Measurements from ENCODE around the gene PRR5L.

PRR5L gene

GRCh38 chr11:36295926-36296325 lies at the start of gene PRR5L:
PRR5L (plus strand) TSS chr11:36296288; CDS start chr11:36401122, 104,834 bp downstream.
- no peak for DNase-seq

GRCh38 chr11:36247493-36247892 lies 48.6 kb upstream of the PRR5L start:
- DNase-seq, result no peak

GRCh38 chr11:36248436-36248835 lies 47.7 kb upstream of the PRR5L start:
- DNase-seq, result no peak

GRCh38 chr11:36249246-36249645 lies 46.8 kb upstream of the PRR5L start:
- DNase-seq, result no peak

- no peak for DNase-seq
Observed at GRCh38 chr11:36251823-36252222, 44.3 kb upstream of the PRR5L start.

- DNase-seq, result no peak
Observed at GRCh38 chr11:36253238-36253637, 42.9 kb upstream of the PRR5L start.

- no peak for DNase-seq
Observed at GRCh38 chr11:36254713-36255112, 41.4 kb upstream of the PRR5L start.

- DNase-seq, result no peak
Observed at GRCh38 chr11:36257351-36257750, 38.7 kb upstream of the PRR5L start.

- peak; percentile 14 for DNase-seq
Observed at GRCh38 chr11:36258730-36259360, 37.2 kb upstream of the PRR5L start.

GRCh38 chr11:36261094-36261493 lies 35.0 kb upstream of the PRR5L start:
- DNase-seq, result no peak

GRCh38 chr11:36264011-36264972 lies 31.8 kb upstream of the PRR5L start:
- DNase-seq, result no peak

GRCh38 chr11:36264973-36265344 lies 31.1 kb upstream of the PRR5L start:
- no peak for DNase-seq

GRCh38 chr11:36265793-36266628 lies 30.1 kb upstream of the PRR5L start:
- DNase-seq, result peak; percentile 23

GRCh38 chr11:36266767-36267166 lies 29.3 kb upstream of the PRR5L start:
- DNase-seq, result no peak

GRCh38 chr11:36268337-36268985 lies 27.6 kb upstream of the PRR5L start:
- no peak for DNase-seq

GRCh38 chr11:36270701-36271100 lies 25.4 kb upstream of the PRR5L start:
- DNase-seq, result no peak

GRCh38 chr11:36271794-36272407 lies 24.2 kb upstream of the PRR5L start:
- DNase-seq, result no peak

- DNase-seq, result no peak
Observed at GRCh38 chr11:36273110-36273509, 23.0 kb upstream of the PRR5L start.

- no peak for DNase-seq
Observed at GRCh38 chr11:36274414-36274813, 21.7 kb upstream of the PRR5L start.

- DNase-seq, result no peak
Observed at GRCh38 chr11:36278531-36279282, 17.4 kb upstream of the PRR5L start.

GRCh38 chr11:36280531-36280930 lies 15.6 kb upstream of the PRR5L start:
- no peak for DNase-seq

GRCh38 chr11:36281850-36282249 lies 14.2 kb upstream of the PRR5L start:
- DNase-seq, result no peak

Data from KG1 (cell line).